ENCODE measurements around the gene CRISPLD2.

Gene CRISPLD2

GRCh38 chr16:84833542-84834402 lies 14.0 kb downstream of the CRISPLD2 start:
- no peak overlapping the region for H3K27ac ChIP-seq
- no peaks in the 10 kb centered on the region for H3K36me3 ChIP-seq
- no peak for DNase-seq
- H3K4me3 ChIP-seq (ENCODE audit: low read depth, low read length): no peak overlapping the region
- H3K27me3 ChIP-seq (ENCODE audit: insufficient read depth, low read depth, severe bottlenecking): no peaks in the 10 kb centered on the region
- TF ChIP-seq CTCF (IDR thresholded peaks at IDR 0.05; ENCODE audit: low read depth, low read length): no peak
- no peaks in the 10 kb centered on the region for H3K9me3 ChIP-seq (ENCODE audit: severe bottlenecking)

- Histone ChIP-seq H3K36me3 (no peaks in the 10 kb centered on the region), H3K4me3 (ENCODE audit: low read depth, low read length) (no peak overlapping the region), H3K27ac (no peak overlapping the region), H3K27me3 (ENCODE audit: insufficient read depth, low read depth, severe bottlenecking) (no peaks in the 10 kb centered on the region), H3K9me3 (ENCODE audit: severe bottlenecking) (no peaks in the 10 kb centered on the region)
- no peak for DNase-seq
- no peak for TF ChIP-seq CTCF (IDR thresholded peaks at IDR 0.05; ENCODE audit: low read depth, low read length)
Observed at GRCh38 chr16:84834403-84834772, 14.6 kb downstream of the CRISPLD2 start.

- H3K9me3 ChIP-seq (ENCODE audit: severe bottlenecking): no peaks in the 10 kb centered on the region
- H3K36me3 ChIP-seq: no peaks in the 10 kb centered on the region
- no peaks in the 10 kb centered on the region for H3K27me3 ChIP-seq (ENCODE audit: insufficient read depth, low read depth, severe bottlenecking)
- no peak for DNase-seq
- H3K27ac ChIP-seq: no peak overlapping the region
- TF ChIP-seq CTCF (IDR thresholded peaks at IDR 0.05; ENCODE audit: low read depth, low read length): no peak
- no peak overlapping the region for H3K4me3 ChIP-seq (ENCODE audit: low read depth, low read length)
Observed at GRCh38 chr16:84836234-84836647, 16.5 kb downstream of the CRISPLD2 start.

- DNase-seq: no peak
- TF ChIP-seq CTCF (IDR thresholded peaks at IDR 0.05; ENCODE audit: low read depth, low read length): no peak
- no peaks in the 10 kb centered on the region for H3K27me3 ChIP-seq (ENCODE audit: insufficient read depth, low read depth, severe bottlenecking)
- no peak overlapping the region for H3K4me3 ChIP-seq (ENCODE audit: low read depth, low read length)
- no peak overlapping the region for H3K27ac ChIP-seq
- H3K36me3 ChIP-seq: no peaks in the 10 kb centered on the region
- H3K9me3 ChIP-seq (ENCODE audit: severe bottlenecking): no peaks in the 10 kb centered on the region
Observed at GRCh38 chr16:84836967-84837366, 17.2 kb downstream of the CRISPLD2 start.

- Histone ChIP-seq H3K27ac (no peak overlapping the region), H3K36me3 (no peaks in the 10 kb centered on the region), H3K9me3 (ENCODE audit: severe bottlenecking) (no peaks in the 10 kb centered on the region), H3K27me3 (ENCODE audit: insufficient read depth, low read depth, severe bottlenecking) (no peaks in the 10 kb centered on the region), H3K4me3 (ENCODE audit: low read depth, low read length) (no peak overlapping the region)
- DNase-seq: no peak
- no peak for TF ChIP-seq CTCF (IDR thresholded peaks at IDR 0.05; ENCODE audit: low read depth, low read length)
Observed at GRCh38 chr16:84838383-84838948, 18.7 kb downstream of the CRISPLD2 start.
